Effector memory CD4-positive, alpha-beta T cell (primary cell): ENCODE results near the gene CCDC192.
"Not testable (repeated sequence)": the region's sequence is repeated elsewhere in the genome, so short reads cannot be mapped to it uniquely, and the experiment has no call there.

Experiments
- DNase-seq, 3 donors: peaks; one replicate each; pipeline ENCODE4 v3.0.0-alpha.2; 2020
- H3K27ac ChIP-seq: 2 replicates; pipeline ENCODE4 v1.7.0; 2013; ENCODE audit warnings: mild to moderate bottlenecking, low read length, moderate library complexity; ENCODE audit not compliant: insufficient read depth, poor library complexity, severe bottlenecking
- H3K27me3 ChIP-seq: replicated peaks from 2 replicates; pipeline ENCODE4 v1.7.0; 2013; ENCODE audit warnings: mild to moderate bottlenecking, low read length; ENCODE audit not compliant: insufficient read depth, control insufficient read depth, poor library complexity, severe bottlenecking
- H3K36me3 ChIP-seq: 2 replicates; pipeline ENCODE4 v1.7.0; 2013; ENCODE audit warnings: mild to moderate bottlenecking, low read length, moderate library complexity; ENCODE audit not compliant: control insufficient read depth, insufficient read depth
- H3K4me1 ChIP-seq: 2 replicates; pipeline ENCODE4 v1.7.0; 2013; ENCODE audit warnings: low read length, mild to moderate bottlenecking; ENCODE audit not compliant: control insufficient read depth, insufficient read depth, poor library complexity, severe bottlenecking
- H3K4me3 ChIP-seq: 2 replicates; pipeline ENCODE4 v1.7.0; 2013; ENCODE audit warnings: low read length, low read depth, mild to moderate bottlenecking; ENCODE audit not compliant: insufficient read depth, poor library complexity, severe bottlenecking
- H3K9me3 ChIP-seq: 2 replicates; pipeline ENCODE4 v1.7.0; 2013; ENCODE audit warnings: mild to moderate bottlenecking, low read length, moderate library complexity; ENCODE audit not compliant: control insufficient read depth

Gene CCDC192

DNA sequence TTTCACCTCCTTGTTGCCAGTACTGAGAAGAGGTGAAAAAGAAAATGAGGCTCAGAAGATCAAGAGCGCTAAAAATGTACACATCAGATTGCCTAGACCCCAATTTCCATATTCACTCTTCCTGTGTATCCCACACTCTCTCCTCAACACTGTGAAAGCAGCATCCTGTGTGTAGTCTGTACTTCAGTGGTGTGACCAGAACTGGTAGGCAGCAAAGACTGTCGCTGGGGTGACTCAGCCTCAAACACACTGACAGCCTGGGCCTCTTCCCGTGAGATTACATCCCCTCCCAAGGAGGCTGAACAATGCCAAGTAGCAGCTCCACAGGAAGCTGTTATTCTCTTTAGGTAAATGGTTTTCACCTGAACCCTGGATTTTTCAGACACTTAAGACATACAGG is 135.5 kb downstream of the CCDC192 start:
- Histone ChIP-seq H3K36me3 (no peaks in the 10 kb centered on the region), H3K27ac (no peak overlapping the region), H3K4me1 (no peaks in the 10 kb centered on the region), H3K9me3 (no peaks in the 10 kb centered on the region), H3K27me3 (no peaks in the 10 kb centered on the region), H3K4me3 (no peak overlapping the region)
- no peak for DNase-seq

DNA sequence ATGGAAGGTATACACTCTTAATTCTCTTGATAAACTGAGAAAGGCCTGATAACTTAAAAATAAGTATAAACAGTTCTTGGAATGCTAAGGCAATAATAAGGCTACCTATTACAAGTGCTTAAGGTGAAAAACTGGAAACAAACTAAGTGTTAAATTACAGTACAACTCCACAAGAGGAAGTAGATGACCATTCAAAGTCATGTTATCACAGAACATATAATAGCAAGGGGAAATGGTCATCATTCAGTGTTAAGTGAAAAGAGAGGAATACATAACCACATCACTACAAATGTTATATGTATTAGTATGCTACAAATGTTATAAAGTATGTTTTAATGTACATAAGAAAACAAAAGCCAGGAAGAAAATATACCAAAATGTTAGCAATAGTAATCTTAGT is 135.9 kb downstream of the CCDC192 start:
- H3K9me3 ChIP-seq: no peaks in the 10 kb centered on the region
- H3K4me3 ChIP-seq: no peak overlapping the region
- no peak overlapping the region for H3K27ac ChIP-seq
- H3K27me3 ChIP-seq: no peaks in the 10 kb centered on the region
- H3K4me1 ChIP-seq: no peaks in the 10 kb centered on the region
- H3K36me3 ChIP-seq: no peaks in the 10 kb centered on the region
- no peak for DNase-seq

DNA sequence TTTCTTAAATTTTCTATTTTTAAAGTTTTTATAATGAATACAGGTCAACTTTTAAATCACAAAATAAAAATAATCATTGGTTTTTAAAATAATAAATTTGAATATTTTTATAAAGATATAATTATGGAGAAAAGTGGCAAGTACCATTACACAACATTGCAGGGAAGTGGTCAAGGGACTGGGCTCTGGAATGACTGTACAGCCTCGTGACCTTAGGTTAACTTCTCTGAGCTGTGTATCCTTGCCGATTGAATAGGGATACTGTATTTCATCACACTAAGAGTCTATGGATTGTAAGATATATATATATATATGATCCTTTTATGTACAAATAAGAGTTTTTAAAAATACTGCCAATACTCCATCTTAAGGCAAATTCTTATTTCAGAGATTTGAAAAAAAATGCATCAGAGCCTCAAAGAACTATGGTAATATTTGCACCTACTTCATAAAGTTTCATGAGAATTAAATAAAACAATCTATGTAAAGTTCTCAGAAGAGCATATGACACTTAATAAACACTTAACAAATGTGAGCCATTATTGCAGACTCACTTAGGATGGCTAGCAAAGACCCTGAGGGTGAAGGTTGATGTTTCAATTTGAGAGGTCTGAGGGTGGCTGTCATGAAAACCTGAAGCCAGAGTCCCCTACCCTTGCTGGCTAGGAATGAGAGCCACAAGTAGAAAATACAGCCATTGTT is 136.5 kb downstream of the CCDC192 start:
- DNase-seq: no peak
- Histone ChIP-seq H3K4me3 (no peak overlapping the region), H3K4me1 (no peaks in the 10 kb centered on the region), H3K36me3 (no peaks in the 10 kb centered on the region), H3K27me3 (no peaks in the 10 kb centered on the region), H3K9me3 (no peaks in the 10 kb centered on the region), H3K27ac (no peak overlapping the region)

DNA sequence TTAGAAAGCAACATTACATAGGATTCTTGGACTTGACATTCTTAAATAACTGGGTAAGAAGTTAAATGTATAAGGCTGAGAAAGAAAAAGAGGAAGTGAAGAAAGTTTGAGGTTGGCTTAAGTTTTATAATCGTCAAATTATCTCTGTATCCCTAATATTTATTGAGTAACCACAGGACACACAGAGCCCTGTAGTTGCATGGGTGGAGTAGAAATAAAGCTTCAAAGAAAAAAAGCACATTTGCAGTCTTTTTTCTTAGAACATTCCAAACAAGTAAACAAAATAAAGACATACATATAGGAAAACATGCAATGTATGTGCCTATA is 137.0 kb downstream of the CCDC192 start:
- DNase-seq: no peak
- H3K27ac ChIP-seq: no peak overlapping the region
- no peaks in the 10 kb centered on the region for H3K9me3 ChIP-seq
- no peaks in the 10 kb centered on the region for H3K36me3 ChIP-seq
- H3K4me1 ChIP-seq: no peaks in the 10 kb centered on the region
- H3K4me3 ChIP-seq: no peak overlapping the region
- H3K27me3 ChIP-seq: no peaks in the 10 kb centered on the region

- no peaks in the 10 kb centered on the region for H3K27me3 ChIP-seq
- no peak for DNase-seq
- no peaks in the 10 kb centered on the region for H3K36me3 ChIP-seq
- no peaks in the 10 kb centered on the region for H3K9me3 ChIP-seq
- no peak overlapping the region for H3K4me3 ChIP-seq
- H3K4me1 ChIP-seq: no peaks in the 10 kb centered on the region
- no peak overlapping the region for H3K27ac ChIP-seq
Observed at GRCh38 chr5:127840809-127841208, 137.6 kb downstream of the CCDC192 start.

GRCh38 chr5:127844581-127845021 is 141.4 kb downstream of the CCDC192 start:
- no peaks in the 10 kb centered on the region for H3K36me3 ChIP-seq
- H3K27me3 ChIP-seq: no peaks in the 10 kb centered on the region
- no peak overlapping the region for H3K27ac ChIP-seq
- no peaks in the 10 kb centered on the region for H3K9me3 ChIP-seq
- DNase-seq: no peak
- H3K4me3 ChIP-seq: no peak overlapping the region
- no peaks in the 10 kb centered on the region for H3K4me1 ChIP-seq

DNA sequence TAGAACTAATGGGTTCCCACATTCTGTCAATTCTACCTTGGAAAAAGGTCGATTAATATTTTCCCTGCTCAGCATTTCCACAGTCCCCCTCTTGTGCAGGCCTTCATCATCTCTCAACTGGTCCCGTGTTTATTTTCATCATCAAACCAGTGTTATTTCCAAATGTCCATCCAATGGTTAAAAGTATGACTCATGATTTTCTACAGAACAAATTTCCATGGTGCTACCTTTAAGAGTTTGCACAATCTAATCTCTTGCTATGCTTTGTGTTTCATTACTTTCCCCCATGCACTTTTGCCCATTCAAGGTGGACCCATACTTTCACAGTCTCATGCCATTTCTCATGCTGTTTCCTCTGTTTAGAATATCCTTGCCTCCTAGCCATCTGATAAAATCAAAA is 143.7 kb downstream of the CCDC192 start:
- Histone ChIP-seq H3K4me3 (no peak overlapping the region), H3K27ac (no peak overlapping the region), H3K36me3 (no peaks in the 10 kb centered on the region), H3K9me3 (no peaks in the 10 kb centered on the region), H3K27me3 (no peaks in the 10 kb centered on the region), H3K4me1 (no peaks in the 10 kb centered on the region)
- no peak for DNase-seq

- not testable (repeated sequence) for H3K27ac ChIP-seq, H3K9me3 ChIP-seq, H3K36me3 ChIP-seq, H3K4me3 ChIP-seq, DNase-seq, H3K27me3 ChIP-seq, H3K4me1 ChIP-seq
Observed at GRCh38 chr5:127847641-127848040, 144.4 kb downstream of the CCDC192 start.

DNA sequence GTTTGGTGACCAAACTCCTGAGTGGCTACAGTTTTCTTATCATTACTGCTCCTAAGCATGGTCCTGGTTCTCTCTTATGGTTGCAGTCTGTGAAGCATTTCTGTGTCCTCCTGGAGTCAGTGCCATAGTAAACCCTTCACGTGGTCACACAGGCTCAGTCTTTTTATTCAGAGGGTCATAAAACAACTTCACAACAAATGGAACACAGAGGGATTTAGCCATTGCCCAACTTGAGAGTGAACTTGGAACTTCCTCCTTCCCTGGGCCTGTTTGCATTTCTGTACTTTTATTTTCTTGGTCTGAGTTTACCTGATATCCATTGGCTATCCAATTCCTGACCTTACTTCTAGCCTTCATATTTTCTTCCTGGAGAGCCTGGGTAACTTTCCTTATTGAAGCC is 144.9 kb downstream of the CCDC192 start:
- H3K36me3 ChIP-seq: no peaks in the 10 kb centered on the region
- H3K9me3 ChIP-seq: no peaks in the 10 kb centered on the region
- DNase-seq: no peak
- no peaks in the 10 kb centered on the region for H3K4me1 ChIP-seq
- no peak overlapping the region for H3K4me3 ChIP-seq
- no peaks in the 10 kb centered on the region for H3K27me3 ChIP-seq
- no peak overlapping the region for H3K27ac ChIP-seq

DNA sequence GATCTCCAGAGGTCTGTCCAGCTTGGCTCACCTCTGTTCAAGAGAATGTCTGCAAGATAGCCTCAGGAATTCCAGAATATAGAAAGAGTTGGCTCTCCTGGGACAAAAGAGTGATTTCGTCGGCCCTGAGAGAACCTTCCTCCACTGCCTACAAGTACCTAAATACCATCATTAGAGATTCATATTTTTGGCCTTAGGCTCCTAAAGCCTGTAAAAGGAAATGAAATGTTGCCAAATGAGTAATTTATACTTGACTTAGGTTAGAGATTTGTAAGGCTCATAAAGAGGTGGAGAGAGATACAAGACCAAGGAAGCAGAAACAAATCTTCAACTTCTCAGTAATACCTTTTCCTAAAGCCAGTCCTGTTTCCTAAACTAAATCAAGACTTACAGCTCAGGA is 146.2 kb downstream of the CCDC192 start:
- no peak overlapping the region for H3K4me3 ChIP-seq
- H3K27me3 ChIP-seq: no peaks in the 10 kb centered on the region
- H3K27ac ChIP-seq: no peak overlapping the region
- H3K4me1 ChIP-seq: no peaks in the 10 kb centered on the region
- no peaks in the 10 kb centered on the region for H3K36me3 ChIP-seq
- H3K9me3 ChIP-seq: no peaks in the 10 kb centered on the region
- no peak for DNase-seq
